ENCODE measurements around the gene SYT1.
A peak's percentile ranks its signal among the peaks of the same experiment; 100 is the strongest.

DNA sequence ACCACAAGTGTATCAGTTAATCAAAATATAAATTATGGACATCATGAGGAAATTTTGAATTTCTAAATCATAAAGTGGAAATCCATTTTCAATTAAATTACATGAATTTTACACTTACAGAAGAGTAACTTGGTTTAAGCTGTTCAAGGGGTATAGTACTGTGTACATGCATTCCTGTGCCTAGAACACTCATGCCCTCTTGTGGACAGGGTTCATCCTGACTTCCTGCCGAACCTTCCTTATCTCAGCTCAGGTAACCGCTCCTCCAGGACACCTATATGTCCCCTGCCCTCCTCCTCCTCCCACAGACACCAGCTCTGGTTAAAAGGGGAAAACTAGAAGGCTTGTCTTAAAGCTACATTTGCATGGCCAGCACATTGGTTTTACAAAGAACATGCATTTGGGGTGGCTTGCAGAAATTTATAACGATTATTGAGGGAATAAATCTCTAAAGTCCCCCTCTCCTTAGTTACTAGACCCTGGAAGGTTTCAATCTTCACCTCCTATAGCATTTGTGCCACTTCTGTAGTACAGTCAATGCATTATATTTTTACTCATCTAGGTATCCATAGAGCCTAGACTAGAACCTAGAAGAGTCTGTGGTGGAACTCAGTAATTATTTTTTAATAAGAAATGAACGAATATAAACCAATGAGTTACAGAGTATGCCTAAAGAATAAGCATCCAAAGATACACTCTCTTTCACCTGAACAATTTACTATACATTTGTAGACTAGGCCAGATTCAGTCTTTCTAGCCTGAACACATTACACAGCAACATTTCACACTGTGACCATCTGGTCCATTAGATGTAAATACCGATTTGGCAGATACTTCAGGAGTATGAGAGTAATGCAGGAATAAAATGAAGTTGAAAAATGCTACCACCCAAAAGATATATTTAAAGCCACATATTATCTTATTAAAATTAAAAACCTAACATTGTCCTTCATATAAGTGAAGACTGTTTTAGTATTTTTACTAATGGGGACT lies 480.6 kb downstream of the SYT1 start:
- TF ChIP-seq, protein P1, sequence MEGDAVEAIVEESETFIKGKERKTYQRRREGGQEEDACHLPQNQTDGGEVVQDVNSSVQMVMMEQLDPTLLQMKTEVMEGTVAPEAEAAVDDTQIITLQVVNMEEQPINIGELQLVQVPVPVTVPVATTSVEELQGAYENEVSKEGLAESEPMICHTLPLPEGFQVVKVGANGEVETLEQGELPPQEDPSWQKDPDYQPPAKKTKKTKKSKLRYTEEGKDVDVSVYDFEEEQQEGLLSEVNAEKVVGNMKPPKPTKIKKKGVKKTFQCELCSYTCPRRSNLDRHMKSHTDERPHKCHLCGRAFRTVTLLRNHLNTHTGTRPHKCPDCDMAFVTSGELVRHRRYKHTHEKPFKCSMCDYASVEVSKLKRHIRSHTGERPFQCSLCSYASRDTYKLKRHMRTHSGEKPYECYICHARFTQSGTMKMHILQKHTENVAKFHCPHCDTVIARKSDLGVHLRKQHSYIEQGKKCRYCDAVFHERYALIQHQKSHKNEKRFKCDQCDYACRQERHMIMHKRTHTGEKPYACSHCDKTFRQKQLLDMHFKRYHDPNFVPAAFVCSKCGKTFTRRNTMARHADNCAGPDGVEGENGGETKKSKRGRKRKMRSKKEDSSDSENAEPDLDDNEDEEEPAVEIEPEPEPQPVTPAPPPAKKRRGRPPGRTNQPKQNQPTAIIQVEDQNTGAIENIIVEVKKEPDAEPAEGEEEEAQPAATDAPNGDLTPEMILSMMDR (IDR thresholded peaks at IDR 0.05; ENCODE audit: low read depth, low read length, missing input control) = peak; percentile 34
- peak; percentile 62 to 74 for TF ChIP-seq RAD21 (IDR thresholded peaks at IDR 0.05)
- TF ChIP-seq, protein P2, sequence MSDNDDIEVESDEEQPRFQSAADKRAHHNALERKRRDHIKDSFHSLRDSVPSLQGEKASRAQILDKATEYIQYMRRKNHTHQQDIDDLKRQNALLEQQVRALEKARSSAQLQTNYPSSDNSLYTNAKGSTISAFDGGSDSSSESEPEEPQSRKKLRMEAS (IDR thresholded peaks at IDR 0.05) = no peak
- no peak for TF ChIP-seq RXRA (IDR thresholded peaks at IDR 0.05)
- no peak for TF ChIP-seq SP1 (IDR thresholded peaks at IDR 0.05)
- no peak for TF ChIP-seq YY1 (IDR thresholded peaks at IDR 0.05)
- TF ChIP-seq EGR1 (IDR thresholded peaks at IDR 0.05; ENCODE audit: low read depth in 2 of 2) = no peak
- no peak for TF ChIP-seq GABPA (IDR thresholded peaks at IDR 0.05 in 1 of 2, conservative IDR thresholded peaks at IDR 0.05 in 1 of 2)
- TF ChIP-seq HNF4A (conservative IDR thresholded peaks at IDR 0.05) = no peak
- TF ChIP-seq, protein P3, sequence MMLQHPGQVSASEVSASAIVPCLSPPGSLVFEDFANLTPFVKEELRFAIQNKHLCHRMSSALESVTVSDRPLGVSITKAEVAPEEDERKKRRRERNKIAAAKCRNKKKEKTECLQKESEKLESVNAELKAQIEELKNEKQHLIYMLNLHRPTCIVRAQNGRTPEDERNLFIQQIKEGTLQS (IDR thresholded peaks at IDR 0.05) = no peak
- TF ChIP-seq, protein P4, sequence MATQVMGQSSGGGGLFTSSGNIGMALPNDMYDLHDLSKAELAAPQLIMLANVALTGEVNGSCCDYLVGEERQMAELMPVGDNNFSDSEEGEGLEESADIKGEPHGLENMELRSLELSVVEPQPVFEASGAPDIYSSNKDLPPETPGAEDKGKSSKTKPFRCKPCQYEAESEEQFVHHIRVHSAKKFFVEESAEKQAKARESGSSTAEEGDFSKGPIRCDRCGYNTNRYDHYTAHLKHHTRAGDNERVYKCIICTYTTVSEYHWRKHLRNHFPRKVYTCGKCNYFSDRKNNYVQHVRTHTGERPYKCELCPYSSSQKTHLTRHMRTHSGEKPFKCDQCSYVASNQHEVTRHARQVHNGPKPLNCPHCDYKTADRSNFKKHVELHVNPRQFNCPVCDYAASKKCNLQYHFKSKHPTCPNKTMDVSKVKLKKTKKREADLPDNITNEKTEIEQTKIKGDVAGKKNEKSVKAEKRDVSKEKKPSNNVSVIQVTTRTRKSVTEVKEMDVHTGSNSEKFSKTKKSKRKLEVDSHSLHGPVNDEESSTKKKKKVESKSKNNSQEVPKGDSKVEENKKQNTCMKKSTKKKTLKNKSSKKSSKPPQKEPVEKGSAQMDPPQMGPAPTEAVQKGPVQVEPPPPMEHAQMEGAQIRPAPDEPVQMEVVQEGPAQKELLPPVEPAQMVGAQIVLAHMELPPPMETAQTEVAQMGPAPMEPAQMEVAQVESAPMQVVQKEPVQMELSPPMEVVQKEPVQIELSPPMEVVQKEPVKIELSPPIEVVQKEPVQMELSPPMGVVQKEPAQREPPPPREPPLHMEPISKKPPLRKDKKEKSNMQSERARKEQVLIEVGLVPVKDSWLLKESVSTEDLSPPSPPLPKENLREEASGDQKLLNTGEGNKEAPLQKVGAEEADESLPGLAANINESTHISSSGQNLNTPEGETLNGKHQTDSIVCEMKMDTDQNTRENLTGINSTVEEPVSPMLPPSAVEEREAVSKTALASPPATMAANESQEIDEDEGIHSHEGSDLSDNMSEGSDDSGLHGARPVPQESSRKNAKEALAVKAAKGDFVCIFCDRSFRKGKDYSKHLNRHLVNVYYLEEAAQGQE (IDR thresholded peaks at IDR 0.05) = no peak

Data from liver (tissue), 3 donors.